Dermis blood vessel endothelial cell (primary cell): ENCODE measurements around the gene CYP4V2. TPM values are rescaled to one million over a fixed set of nuclear protein-coding genes. Genes with fewer than 3 reads are reported as not detected.

Experiments used
- DNase-seq: peaks from one replicate; pipeline ENCODE4 v3.0.0; 2010
- total RNA-seq: library from RNA; depleted of rRNA; stranded (reverse); fragments of >200 nt; gene quantifications from 2 replicates; pipeline ENCODE4 v1.2.3, GENCODE V29; 2014

Gene CYP4V2
- 3.9 and 5.8 TPM in 2 replicates for total RNA-seq

GRCh38 chr4:186191200-186192065 lies at the start of gene CYP4V2:
Gene CYP4V2 (plus strand): TSS chr4:186191567. CDS start chr4:186191824, 257 bp downstream.
- peak; percentile 58 for DNase-seq

GRCh38 chr4:186144198-186144945 lies 47.0 kb upstream of the CYP4V2 start:
- DNase-seq, result peak; percentile 24

- peak; percentile 50 for DNase-seq
Observed at GRCh38 chr4:186144946-186145569, 46.3 kb upstream of the CYP4V2 start.

GRCh38 chr4:186146458-186146857 lies 44.9 kb upstream of the CYP4V2 start:
- no peak for DNase-seq

GRCh38 chr4:186148336-186148975 lies 42.9 kb upstream of the CYP4V2 start:
- no peak for DNase-seq

- peak; percentile 40 for DNase-seq
Observed at GRCh38 chr4:186149872-186150271, 41.5 kb upstream of the CYP4V2 start.

GRCh38 chr4:186150926-186151325 lies 40.4 kb upstream of the CYP4V2 start:
- DNase-seq, result no peak

GRCh38 chr4:186151499-186151898 lies 39.9 kb upstream of the CYP4V2 start:
- DNase-seq, result no peak

GRCh38 chr4:186158021-186158813 lies 33.1 kb upstream of the CYP4V2 start:
- DNase-seq, result no peak

- DNase-seq, result no peak
Observed at GRCh38 chr4:186158966-186159365, 32.4 kb upstream of the CYP4V2 start.

- no peak for DNase-seq
Observed at GRCh38 chr4:186159613-186160012, 31.8 kb upstream of the CYP4V2 start.

- no peak for DNase-seq
Observed at GRCh38 chr4:186161138-186161537, 30.2 kb upstream of the CYP4V2 start.

- DNase-seq, result no peak
Observed at GRCh38 chr4:186166852-186167512, 24.4 kb upstream of the CYP4V2 start.

GRCh38 chr4:186167605-186168004 lies 23.8 kb upstream of the CYP4V2 start:
- no peak for DNase-seq

- DNase-seq, result no peak
Observed at GRCh38 chr4:186168750-186169149, 22.6 kb upstream of the CYP4V2 start.

GRCh38 chr4:186169333-186169944 lies 21.9 kb upstream of the CYP4V2 start:
- no peak for DNase-seq

GRCh38 chr4:186169945-186170802 lies 21.2 kb upstream of the CYP4V2 start:
- no peak for DNase-seq

- no peak for DNase-seq
Observed at GRCh38 chr4:186170966-186171365, 20.4 kb upstream of the CYP4V2 start.

- no peak for DNase-seq
Observed at GRCh38 chr4:186172546-186172945, 18.8 kb upstream of the CYP4V2 start.

GRCh38 chr4:186188107-186188506 lies 3.3 kb upstream of the CYP4V2 start:
- no peak for DNase-seq
